IPS-NIHi11 (cell line): ENCODE results near the gene PAPOLA.
"Not testable (repeated sequence)": the region's sequence is repeated elsewhere in the genome, so short reads cannot be mapped to it uniquely, and the experiment has no call there.

Experiments
- DNase-seq: peaks from one replicate; pipeline ENCODE4 v3.0.0; 2012; ENCODE audit warnings: mixed read lengths, low spot score

The PAPOLA gene

DNA sequence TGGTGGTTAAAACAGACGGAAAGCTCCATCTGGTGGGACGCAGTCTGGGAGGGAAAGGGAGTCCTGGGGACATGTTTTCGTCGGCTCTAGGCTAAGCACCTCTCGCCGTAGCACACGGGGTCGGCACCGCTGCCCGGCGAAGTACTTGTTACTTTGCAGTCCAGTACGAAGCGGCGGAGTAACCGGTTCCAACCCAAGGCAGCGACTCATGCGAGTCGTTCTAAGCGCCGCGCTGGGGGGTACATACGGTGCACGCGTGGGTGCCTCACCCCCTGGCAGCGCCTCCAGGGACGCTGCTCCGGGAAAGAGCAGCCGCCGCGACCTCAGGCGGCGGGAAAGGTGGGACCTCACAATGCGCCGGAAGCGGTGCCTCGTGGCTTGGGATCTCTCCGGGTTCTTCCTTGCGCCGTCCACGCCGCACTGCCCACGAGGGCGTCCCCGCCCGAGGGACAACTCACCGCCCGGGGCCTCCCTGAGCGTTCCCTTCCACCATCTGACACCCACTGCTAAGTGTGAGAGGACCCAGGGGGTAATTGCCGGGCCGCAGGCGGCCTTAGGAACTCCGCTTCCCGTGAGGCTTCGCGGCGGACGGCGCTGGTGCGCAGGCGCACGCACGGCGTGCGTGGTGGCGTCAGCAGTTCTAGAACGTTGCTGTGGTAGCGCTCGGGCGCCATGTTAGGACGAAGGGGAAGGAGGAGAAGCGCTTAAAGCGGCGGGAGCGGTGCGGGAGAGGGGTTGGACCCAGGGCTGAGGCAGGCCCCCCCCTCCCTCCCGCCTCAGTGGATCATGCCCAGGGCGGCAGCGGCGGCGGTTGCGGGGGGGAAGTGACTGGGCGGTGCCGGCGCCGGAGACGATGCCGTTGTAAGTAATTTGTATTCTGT, at the start of gene PAPOLA:
Gene PAPOLA (plus strand): TSS at position 643 of the 881 bp plus-strand sequence. CDS start 211 bp downstream, at position 854.
- peak; percentile 96 for DNase-seq

DNA sequence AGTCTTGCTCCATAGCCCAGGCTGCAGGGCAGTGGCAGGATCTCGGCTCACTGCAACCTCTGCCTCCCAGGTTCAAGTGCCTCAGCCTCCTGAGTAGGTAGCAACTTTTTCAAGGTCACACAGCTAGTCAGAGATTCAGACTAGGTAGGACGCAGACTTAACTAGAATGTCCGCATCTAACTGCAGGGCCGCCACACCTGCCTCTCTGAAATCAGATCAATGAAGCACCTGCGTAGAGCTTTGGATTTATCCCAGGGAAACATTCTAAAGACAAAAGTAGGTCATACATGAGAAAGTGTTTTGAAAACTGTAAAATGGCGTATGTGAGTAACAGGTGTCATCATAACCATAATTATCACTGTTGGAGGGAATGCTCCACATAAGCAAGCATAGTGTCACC, 49.5 kb upstream of the PAPOLA start:
- DNase-seq, result no peak

DNA sequence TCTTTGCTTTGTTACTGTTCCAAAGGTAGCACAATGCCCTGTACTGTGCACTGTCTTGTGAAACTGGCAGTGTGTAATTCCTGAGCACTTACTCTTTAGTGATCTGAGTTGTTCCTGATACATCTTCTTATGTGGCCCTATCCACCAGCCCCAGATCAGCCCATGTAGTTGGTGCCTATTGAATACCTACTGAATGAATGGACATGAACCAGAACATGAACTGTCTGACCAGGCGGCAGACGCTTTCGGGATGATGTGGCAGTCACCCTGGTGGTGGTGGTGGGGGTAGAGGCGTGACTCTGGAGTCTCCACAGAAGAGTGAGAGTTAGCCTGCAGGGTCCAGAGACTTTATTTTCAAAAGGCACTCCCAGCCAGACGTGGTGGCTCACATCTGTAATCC, 46.6 kb upstream of the PAPOLA start:
- DNase-seq, result no peak

DNA sequence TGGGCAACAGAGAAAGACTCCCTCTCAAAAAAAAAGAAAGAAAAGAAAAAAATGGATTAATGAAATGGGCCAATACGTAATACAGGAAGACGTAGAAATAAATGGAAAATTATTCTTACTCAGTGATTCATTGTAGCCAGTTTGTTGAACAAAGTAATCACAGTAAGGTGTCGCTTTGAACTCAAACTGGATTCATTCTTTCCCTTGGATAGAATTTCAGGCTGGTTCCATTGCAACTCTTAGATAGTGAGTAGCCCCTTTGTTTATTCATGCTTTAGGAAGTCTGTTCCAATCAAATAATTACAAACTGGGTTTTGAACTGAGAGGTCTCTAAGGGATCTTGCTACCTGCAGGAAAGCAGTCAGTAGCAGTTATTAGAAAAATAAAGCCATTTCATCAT, 42.3 kb upstream of the PAPOLA start:
- no peak for DNase-seq

DNA sequence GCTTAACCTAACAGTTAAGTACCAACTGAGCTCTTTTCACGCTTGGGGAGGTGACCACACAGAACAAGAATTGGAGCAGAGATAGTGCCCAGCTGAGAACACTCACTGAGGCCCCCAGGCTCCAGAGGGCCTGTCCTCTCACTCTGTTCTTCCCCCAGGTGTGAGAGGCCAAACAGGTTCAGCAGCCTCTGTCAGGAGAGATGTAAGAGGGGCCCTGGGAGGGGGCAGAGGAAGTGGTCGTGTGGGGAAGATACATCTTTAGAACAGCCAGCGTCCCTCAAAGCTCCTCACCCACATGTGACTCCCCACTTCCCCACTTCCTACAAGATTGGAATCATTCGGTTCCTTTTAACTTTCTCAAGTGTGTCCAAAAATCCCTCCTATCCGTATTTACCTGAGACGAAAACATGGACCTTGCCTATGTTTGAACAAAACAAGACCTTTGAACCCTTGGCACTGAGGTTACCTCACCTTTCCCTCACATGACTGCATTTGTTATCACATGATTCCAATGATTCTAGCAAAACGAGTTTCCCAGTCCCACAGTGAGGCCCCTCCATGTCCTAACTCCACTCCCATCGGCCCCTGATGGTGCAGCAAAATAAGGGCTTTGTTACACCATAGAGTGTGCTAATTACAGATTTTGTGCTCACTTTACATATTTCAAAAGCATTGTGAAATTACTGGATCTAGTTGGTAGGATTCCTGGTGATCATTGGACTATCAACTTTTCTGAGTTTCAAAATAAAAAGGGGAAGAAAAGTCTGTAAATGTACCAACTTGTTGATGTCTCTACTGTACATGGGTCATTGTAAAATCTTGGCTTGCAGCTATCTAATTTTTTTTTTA, 40.0 kb upstream of the PAPOLA start:
- DNase-seq, result peak; percentile 26

DNA sequence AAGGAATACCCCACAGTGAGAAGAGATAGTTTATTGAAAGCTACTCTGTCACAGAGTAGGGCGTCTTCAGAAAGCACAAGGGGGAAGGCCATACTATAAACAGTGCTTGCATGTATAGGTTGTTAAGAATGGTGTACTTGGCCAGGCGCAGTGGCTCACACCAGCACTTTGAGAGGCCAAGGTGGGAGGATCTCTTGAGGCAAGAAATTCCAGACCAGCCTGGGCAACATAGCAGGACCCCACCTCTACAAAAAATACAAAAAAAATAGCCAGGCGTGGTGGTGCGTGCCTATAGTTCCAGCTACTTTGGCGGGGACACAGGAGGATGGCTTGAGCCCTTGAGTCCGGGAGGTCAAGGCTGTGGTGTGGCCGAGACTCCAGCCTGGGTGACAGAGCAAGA, 38.0 kb upstream of the PAPOLA start:
- DNase-seq, result no peak

DNA sequence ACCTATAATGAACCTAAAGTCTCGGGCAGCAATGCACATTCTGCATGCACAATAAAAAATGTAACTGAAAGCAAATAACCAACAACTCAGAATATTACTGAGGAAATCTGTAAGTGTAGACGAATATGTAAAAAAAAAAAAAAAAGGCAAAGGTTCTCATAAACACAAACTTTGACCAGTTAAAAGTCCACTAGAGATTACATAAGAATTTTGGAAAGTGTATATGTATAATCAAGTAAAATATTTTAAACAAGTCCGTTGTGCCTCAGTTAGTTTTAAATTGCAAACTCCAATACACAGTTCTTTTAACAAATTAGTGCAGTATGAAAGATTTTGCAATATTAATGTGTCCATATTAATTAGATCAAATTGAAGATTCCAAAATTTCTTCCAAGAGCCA, 35.3 kb upstream of the PAPOLA start:
- no peak for DNase-seq

DNA sequence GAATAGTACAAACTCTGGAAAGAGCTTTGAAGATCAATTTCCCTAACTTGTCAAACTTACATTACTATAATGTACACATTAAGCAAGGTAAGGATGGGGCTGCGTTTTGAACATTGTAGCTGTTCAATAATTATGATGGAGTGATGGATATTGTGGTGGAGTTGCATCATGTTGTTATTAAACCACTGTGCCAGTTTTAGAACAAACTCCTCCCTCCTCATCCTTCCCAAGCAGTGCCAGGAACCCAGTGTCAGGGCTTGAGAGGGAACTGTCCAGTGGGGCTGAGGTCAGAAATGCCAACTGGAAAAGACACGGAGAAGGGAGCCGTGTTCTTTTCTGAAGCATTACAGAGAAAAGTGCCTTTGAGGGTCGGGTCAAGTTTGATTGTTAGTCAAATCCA, 31.9 kb upstream of the PAPOLA start:
- DNase-seq, result no peak

DNA sequence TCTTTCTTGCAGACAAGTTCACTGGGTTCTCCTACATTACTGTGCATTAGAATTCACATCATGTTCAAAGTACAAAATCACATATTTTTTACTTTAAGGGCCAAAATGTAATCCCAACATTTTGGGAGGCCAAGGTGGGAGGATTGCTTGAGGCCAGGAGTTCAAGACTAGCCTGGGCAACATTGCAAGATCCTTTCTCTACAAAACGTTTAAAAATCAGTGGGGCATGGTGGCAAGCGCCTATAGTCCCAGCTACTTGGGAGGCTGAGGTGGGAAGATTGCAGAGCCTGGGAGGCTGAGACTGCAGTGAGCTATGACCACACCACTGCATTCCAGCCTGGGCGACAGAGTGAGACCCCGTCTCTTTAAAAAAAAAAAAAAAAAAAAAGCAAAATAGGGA, 31.2 kb upstream of the PAPOLA start:
- DNase-seq, result not testable (repeated sequence)

DNA sequence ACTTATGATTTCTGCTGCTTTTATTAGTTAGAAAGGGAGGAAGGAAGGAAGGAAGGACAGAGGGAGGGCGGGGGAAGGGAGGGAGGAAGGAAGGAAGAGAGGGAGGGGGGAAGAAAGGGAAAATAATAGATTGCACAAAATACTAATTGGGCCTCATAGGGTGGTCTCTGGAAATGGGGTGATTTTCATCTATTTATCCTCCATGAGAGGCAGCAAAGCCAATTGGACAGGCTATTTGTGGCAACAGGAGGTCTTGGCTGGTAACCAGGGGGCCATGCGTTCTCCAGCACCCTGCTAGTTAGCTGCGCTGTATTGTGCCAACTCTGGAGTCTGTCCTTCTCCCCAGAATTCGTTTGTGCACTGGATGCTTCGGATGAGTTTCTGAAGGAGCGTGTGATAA, 24.1 kb upstream of the PAPOLA start:
- no peak for DNase-seq

DNA sequence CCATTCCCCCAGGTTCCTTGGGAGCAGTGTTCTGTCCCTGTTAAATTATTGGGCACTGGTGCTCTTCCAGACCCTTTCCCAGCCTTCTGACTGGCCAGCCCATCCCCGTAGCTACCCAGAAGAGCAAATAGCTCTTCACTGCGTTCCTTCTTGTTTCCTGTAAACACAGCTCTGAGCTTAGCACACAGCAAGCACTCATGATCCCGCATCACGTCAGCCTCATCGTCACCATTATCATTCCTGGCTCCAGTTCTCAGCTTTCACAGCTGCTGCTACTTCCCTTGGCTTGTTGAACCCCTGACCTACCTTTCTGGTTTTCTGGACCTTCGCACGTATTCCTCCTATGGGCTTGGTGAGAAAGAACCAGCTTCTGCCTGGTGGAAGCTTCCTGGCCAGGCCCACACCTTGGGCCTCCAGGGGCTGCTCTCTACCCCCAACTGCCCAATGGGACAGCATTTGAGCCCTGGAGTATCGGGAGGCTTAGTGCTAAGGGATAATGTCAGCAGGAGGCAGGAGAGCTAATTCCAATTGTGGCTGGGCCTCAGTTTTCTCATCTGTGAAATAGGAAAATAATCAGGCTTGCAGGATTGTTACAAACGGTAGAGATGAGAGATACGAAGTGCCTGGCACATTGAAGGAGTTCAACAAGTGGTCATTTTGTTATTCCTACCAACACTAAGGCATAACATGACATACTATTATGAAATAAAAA, 22.6 kb upstream of the PAPOLA start:
- no peak for DNase-seq

DNA sequence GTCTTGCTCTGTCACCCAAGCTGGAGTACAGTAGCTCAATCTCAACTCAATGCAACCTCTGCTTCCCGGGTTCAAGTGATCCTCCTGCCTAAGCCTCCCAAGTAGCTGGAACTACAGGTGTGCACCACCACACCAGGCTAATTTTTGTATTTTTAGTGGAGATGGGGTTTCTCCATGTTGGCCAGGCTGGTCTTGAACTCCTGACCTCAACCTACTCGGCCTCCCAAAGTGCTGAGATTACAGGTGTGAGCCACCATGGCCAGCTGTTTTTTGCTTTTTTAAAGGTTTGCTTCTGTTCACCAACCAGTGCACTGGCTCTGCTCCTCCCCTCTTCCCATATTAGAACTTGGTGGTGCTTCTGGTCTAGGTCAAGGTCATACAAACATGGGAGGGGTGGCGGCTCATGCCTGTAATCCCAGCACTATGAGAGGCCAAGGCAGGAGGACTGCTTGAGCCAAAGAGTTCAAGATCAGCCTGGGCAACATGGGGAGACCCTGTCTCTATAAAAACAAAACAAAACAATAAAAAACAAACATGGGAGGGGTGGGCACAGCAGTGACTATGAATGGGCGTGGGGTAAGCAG, 20.4 kb upstream of the PAPOLA start:
- no peak for DNase-seq

DNA sequence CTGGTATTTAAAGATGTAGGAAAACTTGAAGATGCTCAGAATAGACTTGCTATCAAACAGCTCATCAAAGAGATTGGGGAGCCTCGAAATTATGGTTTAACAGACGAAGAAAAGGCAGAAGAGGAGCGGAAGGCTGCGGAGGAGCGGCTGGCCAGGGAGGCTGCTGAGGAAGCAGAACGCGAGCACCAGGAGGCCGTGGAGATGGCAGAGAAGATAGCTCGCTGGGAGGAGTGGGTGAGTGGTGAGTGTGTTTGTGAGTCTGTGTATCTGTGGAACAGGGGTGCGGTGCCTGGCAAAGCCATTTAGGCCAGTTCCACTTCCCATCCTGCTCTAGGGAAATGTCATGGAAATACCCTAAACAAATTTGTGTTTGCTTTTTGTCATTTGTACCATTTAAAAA, 19.2 kb upstream of the PAPOLA start:
- no peak for DNase-seq

DNA sequence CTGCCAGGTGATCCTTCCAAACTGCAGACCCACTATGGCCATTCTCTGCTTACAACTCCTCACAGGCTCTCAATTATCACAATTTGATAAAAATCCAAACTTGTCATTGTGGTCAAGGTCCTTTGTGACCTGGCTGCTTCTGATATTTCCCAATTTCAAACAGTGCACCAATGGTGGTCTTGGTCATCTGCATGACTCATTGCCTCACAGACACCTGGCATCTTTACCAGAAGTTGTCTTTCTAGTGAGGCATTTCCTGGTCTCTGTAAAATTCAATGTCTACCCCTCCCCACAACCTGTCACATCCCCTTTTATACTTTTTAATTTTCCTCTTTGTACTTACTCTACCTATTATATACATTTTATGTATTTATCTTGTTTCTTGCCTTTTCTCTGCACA, 17.8 kb upstream of the PAPOLA start:
- DNase-seq, result no peak

DNA sequence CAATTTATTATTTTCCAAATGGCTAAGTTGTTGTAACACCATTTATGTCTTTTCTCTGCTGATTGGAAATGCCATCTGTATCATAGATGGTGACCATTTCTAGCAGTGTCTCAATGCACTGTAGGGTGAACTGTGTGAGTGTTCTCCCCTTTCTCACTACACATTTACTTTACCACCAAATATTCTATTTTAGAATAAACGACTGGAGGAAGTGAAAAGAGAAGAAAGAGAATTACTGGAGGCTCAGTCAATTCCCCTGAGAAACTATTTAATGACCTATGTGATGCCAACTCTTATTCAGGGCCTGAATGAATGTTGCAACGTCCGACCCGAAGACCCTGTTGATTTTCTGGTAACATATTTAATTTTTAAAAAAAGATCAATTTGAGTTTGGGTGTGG, 15.5 kb upstream of the PAPOLA start:
- no peak for DNase-seq

DNA sequence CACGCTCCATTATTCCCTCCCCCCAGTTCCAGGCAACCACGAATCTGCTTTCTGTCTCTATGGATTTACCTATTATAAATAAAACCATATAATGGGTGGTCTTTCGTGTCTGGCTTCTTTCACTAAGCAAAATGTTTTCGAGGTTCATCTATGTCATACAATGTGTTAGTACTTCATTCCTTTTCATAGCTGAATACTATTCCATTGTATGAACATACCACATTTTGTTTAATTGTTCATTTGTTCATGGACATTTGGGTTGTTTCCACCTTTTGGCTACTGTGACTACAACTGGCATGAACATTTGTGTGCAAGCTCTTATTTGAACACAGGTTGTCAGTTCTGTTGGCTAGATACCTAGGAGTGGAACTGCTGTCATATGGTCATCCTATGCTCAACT, 12.9 kb upstream of the PAPOLA start:
- no peak for DNase-seq

DNA sequence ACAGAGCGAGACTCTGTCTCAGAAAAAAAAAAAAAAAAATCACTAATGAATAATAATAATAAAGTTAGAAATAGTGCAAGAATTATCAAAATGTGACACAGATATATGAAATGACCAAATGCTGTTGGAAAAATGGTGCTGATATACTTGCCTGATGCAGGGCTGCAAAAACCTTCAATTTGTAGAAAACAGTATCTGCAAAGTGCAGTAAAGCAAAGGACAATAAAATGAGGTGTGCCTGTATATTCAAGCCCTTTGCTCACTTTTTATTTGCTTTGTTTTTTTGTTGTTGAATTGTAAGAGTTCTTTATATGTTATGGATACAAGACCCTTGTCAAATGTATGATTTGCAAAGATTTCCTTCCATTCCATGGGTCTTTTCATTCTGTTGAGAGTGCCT, 9.0 kb upstream of the PAPOLA start:
- DNase-seq, result no peak

DNA sequence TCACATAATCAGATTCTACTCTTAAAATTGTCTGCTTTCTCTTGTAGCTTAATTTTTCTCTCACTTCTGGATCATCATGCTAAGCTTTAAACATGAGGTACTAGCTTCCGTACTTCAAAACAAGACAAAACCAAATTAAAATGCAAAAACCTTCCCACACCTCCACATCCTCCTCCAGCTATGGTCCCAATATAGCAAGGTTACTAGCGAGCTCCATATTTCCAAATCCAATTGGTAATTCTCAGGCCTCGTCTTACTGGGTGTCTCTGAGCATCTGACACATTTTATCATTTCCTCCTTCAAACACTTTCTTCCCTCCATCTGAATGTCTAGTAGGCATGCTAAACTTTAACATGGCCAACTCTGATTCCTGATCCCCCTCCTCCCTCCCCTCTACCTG, 7.9 kb upstream of the PAPOLA start:
- DNase-seq, result no peak

DNA sequence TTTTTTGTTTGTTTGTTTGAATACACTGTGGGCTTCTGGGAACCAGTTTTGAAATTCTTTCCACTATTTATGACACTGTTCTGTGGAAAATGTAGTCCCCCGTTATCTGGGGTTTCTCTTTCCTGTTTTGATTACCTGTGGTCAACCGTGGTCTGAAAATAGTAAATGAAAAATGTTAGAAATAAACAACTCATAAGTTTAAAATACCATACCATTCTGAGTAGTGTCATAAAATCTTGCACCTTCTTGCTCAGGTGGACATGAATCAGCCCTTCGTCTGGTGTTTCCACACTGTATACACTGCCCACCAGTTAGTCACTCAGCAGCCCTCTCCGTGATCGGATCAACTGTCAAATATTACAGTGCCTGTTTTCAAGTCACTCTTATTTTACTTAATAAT, 5.1 kb upstream of the PAPOLA start:
- no peak for DNase-seq

DNA sequence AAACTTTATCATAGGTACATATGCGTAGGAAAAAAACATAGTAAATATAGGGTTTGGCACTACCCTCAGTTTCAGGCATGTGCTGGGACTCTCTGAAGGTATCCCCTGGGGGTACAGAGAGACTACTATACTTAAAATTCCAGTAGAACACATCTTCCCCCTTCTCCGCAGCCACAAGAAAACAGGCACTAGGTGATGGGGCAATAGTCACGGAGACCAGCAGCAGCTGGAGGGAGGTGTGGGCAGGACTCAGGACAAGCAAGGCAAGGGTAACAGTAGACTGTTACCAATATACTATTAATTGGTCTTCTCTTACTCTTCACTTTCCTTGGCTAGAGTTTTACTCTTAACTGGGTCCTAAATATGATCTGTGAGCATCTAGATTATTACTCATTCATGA, 4.6 kb upstream of the PAPOLA start:
- DNase-seq, result no peak

DNA sequence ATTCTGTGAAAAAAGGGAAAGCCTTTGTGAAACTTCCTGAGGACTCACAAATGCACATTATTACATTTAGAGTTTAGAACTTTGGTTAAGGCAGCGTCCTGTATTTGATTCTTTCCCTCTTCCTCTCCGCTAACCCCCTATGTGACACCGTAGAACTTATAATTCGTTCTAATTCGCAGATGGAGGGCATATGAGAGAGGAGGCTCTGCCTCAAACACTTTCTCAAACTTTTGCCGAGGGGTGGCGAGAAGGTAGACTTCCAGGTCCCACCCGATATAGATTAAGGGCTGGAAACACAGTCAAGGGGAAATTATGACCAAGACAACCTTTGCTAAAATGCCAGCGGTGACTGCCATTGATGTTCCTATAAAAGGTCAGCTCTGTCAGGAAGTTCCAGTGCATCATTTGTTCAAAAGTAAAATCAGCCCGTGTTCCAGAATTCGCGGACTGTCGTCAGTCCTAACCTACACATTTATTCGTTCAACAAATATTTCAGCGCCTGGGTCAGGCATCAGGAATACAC, 904 bp upstream of the PAPOLA start:
- no peak for DNase-seq
